ENCODE results near the gene SV2B.

DNA sequence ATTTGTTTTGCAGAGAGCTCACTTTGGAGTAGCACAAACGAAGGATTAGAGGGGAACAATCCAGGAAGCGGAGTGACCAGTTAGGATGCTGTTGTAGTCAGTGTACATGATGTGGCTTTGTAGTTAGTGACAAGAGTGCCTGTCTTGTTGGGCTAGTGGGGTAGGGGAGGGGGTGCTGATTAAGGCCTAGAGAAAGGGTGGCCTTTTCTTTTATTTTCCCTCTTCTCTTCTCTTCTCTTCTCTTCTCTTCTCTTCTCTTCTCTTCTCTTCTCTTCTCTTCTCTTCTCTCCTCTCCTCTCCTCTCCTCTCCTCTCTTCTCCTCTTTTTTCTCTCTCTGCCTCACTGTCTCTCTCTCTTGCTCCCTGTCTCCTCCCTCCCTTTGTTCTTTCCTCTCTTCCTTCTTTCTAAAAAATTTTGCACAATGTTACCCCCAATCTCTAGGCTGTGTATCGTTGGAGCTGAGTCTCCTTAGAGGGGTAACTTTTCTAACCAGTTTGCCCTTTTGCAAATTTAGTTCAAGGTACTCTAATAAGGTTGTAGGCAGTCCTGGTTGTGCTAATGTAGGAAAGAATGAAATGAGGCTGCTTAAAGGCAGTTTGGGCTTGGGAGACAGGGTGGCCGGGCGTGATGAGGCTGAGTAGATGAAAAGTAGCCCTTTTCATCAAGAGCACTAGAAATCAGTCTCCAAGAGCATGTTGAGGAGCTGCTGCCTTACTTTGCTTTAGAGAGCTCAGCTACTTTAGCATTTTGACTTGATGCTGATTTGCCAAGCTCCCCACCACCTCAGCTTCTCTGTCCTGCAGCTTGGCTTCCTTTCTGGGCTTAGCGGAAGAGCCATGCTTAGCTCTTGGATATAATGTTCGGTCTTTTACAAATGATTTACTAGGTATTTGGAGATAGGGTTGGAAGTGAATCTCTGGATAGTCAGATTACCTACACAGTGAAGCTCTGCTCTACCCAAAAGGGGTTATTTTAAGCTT, 58.6 kb downstream of the SV2B start:
- TF ChIP-seq, protein P1, sequence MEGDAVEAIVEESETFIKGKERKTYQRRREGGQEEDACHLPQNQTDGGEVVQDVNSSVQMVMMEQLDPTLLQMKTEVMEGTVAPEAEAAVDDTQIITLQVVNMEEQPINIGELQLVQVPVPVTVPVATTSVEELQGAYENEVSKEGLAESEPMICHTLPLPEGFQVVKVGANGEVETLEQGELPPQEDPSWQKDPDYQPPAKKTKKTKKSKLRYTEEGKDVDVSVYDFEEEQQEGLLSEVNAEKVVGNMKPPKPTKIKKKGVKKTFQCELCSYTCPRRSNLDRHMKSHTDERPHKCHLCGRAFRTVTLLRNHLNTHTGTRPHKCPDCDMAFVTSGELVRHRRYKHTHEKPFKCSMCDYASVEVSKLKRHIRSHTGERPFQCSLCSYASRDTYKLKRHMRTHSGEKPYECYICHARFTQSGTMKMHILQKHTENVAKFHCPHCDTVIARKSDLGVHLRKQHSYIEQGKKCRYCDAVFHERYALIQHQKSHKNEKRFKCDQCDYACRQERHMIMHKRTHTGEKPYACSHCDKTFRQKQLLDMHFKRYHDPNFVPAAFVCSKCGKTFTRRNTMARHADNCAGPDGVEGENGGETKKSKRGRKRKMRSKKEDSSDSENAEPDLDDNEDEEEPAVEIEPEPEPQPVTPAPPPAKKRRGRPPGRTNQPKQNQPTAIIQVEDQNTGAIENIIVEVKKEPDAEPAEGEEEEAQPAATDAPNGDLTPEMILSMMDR (conservative IDR thresholded peaks at IDR 0.05 in 1 of 2, IDR thresholded peaks at IDR 0.05 in 1 of 2; ENCODE audit: low read depth in 1 of 2, low read length in 2 of 2) = no peak
- no peak for TF ChIP-seq EZH2 (IDR thresholded peaks at IDR 0.05; ENCODE audit: low read length, missing control alignments)
